H7 (cell line): ENCODE measurements around the gene IL19. TPM values are rescaled to one million over a fixed set of nuclear protein-coding genes. Genes with fewer than 3 reads are reported as not detected.

Source experiments
- DNase-seq: peaks from one replicate; pipeline ENCODE4 v3.0.0; 2012
- H3K27me3 ChIP-seq: 2 replicates; pipeline ENCODE4 v1.6.0; 2011; ENCODE audit warnings: mild to moderate bottlenecking, low read length; ENCODE audit not compliant: control insufficient read depth, insufficient read depth
- H3K36me3 ChIP-seq: replicated peaks from 2 replicates; pipeline ENCODE4 v1.5.1; 2011; ENCODE audit warnings: low read length; ENCODE audit not compliant: control insufficient read depth, insufficient read depth
- H3K4me3 ChIP-seq: 2 replicates; pipeline ENCODE4 v1.5.1; 2011; ENCODE audit warnings: low read depth, mild to moderate bottlenecking, control low read depth, low read length, moderate library complexity; ENCODE audit not compliant: insufficient read depth
- total RNA-seq: library from RNA; depleted of rRNA; stranded (reverse); fragments of >200 nt; shearing (Covaris generic); gene quantifications from 2 replicates; pipeline ENCODE4 v1.2.3, GENCODE V29; 2014

IL19 gene
- total RNA-seq, 1 experiment from 2014 or later, result not detected

DNA sequence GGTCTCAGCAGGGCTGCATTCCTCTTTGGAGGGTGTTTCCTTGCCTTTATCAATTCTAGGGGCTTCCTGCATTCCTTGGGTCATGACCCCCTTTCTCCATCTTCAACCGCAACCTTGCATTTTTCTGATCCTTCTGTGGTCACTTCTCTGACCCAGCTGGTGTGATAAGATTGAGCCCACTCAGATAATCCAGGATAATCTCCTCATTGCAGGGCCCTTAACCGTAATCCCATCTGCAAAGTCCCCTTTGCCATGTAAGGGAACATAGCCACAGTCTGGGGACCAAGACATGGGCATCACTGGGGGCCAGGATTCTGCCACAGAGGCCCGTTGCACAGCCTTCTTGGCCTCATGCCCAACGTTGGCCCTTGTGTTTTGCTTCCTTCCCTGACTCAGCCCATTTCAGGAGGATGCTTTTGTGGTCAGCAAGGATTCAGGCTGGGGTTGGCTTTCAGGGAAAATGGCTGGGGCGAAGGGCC, 35.0 kb upstream of the IL19 start:
- Histone ChIP-seq H3K27me3 (no peaks in the 10 kb centered on the region), H3K4me3 (no peak overlapping the region), H3K36me3 (peaks cover 9% of the 10 kb centered on the region)
- no peak for DNase-seq

DNA sequence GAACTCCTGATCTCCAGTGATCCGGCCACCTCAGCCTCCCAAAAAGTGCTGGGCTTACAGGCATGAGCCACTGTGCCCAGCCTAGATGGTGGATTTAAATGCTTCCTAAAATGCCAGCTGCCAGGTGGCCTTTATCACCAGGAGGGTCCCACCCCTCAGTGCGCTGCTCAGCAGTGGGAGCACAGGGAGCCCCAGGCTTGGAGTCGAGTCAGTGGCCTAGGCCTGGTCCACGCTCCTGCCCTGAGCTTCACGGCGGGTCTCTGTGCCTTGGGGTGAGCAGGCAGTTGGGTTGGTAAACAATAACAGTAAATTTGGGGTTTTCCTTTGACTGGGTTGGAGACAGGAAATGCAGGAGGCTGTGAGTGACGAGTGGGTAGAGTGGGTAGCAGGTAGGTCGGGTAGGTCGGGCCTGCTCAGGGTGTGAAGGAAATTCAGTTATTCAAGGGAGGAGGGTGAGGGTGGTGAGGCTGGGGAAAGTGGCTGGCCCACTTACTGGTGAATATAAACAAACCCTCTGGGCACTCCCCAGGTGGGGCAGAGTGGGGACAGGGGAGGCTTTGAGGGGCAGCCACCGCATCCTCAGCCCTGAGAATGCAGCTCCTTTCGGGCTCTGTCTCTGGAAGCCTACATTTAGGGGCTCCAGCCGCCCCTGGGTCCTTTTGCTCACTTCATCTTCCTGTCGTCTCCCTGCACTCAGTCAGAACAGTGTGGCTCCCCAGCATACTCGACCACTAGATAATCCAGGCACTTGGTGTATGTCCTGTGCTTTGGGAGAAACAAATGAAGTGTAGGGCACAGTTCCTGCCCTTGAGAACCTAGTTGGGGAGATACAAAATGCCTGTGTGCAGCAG, 33.5 kb upstream of the IL19 start:
- H3K27me3 ChIP-seq, result no peaks in the 10 kb centered on the region
- no peak for DNase-seq
- no peak overlapping the region for H3K4me3 ChIP-seq
- H3K36me3 ChIP-seq, result peaks cover 9% of the 10 kb centered on the region

DNA sequence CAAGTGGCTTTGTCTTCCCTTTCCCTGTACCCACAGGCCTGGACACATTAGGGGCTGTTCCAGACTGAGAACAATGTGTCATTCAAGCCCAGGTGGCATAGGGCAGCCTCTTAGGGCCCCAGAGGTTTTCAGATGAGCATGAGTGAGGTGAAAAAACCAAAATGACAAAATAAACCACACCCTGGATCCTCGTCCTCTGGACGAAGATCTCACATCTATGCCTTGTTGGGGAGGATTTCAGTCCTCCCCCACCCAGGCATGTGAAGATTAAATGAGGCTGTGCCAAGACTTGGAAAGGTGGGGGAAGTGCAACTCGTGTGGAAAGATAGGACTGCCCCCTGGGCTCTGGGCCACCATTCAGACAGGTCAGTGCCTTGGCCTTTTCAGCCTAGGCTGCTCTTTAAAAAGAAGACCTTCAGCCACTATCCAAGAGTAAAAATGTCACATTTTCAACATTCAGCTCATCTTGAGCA, 32.8 kb upstream of the IL19 start:
- H3K27me3 ChIP-seq, result no peaks in the 10 kb centered on the region
- no peak for DNase-seq
- no peak overlapping the region for H3K4me3 ChIP-seq
- H3K36me3 ChIP-seq, result peaks cover 8% of the 10 kb centered on the region

DNA sequence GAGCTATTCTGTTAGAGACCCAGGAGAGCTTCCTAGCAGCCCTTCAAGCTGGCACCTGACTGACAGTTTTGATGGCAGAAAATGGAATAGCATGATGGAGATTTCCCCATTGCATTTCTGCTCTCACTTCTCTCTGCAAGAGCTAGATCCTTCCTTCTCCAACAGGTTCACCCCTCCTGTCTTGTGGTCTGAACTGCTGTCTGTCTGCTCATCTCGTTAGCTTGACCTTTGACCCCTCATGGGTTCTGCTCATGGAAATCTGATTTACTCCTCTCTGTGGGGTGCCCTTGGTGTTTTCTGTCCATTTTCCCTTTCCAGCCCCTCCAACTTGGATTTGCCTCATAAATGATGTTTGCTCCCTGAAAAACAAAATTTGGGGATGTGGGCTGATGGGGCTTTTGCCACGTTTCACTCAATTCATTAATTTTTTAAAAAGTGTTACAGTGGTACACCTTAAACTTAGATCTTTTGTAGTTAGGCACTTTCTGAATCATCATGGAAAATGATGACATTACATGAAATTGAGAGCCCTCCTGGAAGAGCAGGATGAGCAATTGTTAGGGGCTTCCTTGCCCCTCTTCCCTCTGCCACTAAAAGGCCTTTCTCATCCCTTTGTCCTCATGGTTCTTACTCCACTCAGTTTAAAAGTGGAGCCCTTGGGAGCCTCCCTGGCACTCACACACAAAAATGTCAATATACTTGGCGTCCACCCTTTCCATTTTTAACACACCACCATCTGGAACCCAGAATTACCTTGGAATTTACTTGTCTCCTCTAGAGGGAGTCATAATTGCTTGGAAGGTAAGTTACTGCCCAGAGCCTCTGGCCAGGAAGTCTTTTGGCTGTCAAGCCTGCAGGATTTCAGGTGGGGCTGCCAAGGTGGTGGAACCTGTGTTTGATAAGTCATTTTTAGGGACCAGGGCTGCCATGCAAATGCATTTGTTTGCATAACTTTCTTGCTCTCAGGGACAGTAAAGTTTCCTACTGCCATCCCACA, 31.9 kb upstream of the IL19 start:
- H3K27me3 ChIP-seq, result no peaks in the 10 kb centered on the region
- peak; percentile 69 for DNase-seq
- no peak overlapping the region for H3K4me3 ChIP-seq
- H3K36me3 ChIP-seq, result peaks cover 5% of the 10 kb centered on the region

DNA sequence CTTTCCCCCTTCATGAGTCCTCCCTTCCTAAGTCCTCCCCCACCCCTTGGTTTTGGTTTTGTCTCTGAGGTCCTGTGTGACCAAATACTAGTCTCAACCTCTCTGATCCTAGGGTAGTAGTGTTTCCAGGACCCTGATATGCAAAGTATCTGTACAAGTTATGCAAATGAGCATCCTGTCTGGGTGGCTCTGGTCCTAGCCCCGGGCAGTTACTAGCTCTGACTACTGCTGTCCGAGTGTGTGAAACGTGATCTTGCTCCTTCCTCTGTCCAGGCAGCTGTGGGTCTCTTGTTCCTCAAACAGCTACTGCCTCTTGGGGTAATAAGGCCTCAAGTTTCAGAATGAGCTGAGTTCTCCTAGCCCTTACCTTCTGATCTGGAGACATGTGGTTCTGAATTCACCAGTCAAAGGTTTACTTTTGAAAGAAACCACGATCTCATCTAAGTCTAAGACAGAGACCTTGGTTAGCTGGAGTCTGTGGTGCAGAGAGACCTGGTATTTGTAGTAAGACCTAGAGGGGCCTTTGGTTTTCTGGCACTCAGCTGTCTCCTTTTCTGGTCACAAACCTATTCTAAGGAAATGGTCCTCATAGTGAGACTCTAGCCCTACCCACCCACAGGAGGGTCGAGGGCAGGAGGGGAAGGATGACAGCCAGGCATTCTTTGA, 31.0 kb upstream of the IL19 start:
- Histone ChIP-seq H3K4me3 (no peak overlapping the region), H3K36me3 (peaks cover 5% of the 10 kb centered on the region), H3K27me3 (no peaks in the 10 kb centered on the region)
- DNase-seq, result peak; percentile 38

DNA sequence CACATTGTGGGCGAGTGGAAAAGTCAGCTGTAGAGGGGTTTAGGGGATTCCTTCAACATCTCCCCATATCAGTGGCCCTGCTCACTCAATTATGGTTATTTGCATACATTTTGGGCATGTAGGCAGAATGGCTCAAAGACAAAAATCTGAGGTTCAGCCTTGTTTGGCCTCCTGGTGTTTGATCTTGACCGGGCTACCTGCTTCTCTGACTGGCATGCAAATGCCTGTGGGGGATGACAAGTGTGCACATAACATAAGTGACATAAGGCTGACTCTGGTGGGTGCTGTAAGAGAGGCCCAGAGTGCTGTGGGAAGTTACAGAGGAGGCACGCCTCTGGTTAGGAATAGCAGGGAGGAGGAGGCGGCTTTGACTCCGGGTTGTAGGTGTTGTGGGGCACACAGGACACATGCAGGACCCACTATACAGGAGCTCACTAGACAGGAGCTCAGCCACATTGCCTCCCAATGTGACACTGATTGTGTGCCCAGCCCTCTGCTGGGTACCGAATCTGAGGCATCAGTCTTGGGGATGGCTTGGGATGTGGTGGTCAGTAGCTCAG, 29.4 kb upstream of the IL19 start:
- DNase-seq, result no peak
- Histone ChIP-seq H3K4me3 (no peak overlapping the region), H3K36me3 (no peaks in the 10 kb centered on the region), H3K27me3 (no peaks in the 10 kb centered on the region)

DNA sequence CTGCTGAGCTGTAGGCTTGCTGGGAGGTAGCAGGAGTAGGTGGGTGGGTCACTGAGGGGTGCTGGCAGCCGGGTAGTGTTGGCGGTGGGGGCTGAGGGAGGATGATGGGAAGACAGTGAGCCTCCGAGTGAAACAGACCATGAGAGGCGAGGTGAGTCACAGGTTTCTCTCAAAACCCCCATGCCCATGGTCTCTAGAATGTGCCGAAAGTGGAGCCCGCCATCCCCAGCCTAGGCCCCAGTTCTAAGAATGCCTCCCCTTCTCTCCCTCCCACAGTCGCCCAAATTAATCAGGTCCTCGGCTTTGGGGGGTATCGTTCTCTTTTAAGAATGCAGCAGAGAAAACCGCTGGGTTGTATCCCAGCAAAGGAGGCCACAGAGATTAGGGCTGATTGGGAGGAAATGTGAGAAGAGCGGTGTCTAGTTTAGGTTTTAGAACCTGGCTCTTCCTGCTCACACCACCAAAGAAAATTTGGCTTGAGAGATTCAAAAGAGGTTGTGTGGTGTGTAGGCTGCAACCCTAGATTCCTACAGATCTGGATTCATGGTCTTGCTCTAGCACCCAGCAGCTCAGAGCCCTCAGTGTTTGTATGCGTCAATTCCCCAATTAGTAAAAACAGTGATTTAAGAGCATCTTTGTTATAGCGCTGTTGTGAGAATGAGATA, 27.7 kb upstream of the IL19 start:
- no peak for DNase-seq
- no peaks in the 10 kb centered on the region for H3K27me3 ChIP-seq
- no peak overlapping the region for H3K4me3 ChIP-seq
- no peaks in the 10 kb centered on the region for H3K36me3 ChIP-seq

DNA sequence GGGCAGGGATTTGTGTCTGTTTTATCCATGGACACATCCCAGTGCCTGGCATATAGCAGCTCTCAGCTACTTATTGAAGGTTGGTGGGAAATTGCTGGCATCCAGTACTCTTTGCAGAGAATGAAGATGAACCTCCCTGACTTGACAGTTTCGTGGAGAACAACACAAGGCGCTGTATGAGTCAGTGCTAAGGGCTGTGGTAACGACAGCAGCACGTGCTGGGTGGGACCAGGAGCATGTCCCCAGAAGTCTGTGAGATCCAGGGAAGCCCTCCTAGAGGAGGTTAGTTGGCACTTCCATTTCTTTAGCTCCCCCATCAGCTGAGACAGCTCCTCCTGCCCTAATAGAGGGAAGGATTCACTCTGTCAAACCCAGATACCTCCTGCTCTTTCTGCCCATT, 25.9 kb upstream of the IL19 start:
- no peaks in the 10 kb centered on the region for H3K36me3 ChIP-seq
- H3K4me3 ChIP-seq, result no peak overlapping the region
- H3K27me3 ChIP-seq, result no peaks in the 10 kb centered on the region
- DNase-seq, result no peak

DNA sequence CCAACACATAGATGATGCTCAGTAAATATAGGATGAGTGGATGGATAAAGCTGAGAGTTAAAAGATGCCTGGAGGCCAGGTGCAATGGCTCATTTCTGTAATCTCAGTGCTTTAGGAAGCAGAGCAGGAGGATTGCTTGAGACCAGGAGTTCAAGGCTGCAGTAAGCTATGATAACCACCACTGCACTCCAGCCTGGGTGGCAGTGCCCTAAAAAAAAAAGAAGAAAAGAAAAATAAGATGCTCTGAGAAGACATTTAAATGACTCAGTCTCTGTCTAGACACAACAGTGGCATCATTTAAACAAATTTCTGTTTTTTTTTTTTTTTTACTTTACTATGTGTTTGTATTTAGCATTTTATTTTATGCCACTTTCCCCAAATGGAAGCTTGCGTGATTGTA, 25.3 kb upstream of the IL19 start:
- H3K27me3 ChIP-seq, result no peaks in the 10 kb centered on the region

DNA sequence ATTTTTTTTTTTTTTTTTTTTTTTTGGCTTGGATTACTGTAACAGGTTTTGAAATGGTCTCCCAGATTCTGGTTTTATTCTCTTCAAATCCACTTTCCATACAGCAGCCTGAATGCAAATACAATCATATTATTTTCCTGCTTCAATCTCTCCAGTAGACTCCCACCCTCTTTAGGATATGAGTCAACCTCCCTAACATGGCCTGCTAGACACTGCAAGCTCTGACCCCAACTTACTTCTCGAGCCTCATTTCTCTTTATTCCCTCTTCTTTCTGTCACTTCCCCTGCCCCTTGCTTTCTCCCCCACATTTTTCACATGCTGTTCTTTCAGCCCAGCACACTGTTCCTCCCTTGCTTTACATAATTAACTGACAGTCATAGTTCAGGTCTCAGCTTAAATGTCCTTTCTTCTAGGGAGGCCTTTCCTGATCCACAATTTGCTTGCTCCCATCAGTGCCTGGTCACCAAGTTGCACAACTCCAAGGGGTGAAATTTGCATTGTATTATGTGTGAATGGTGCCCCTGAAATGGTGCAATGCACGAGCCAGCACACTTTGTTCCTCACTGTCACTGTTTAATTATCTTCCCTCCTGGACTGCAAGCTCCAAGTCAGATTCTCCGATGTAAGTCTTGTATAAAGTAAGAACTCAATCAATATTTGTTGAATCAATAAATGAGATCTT, 22.1 kb upstream of the IL19 start:
- DNase-seq, result no peak

More for the DNA sequence above, 25.3 kb upstream of the IL19 start:
- no peak overlapping the region for H3K4me3 ChIP-seq
- DNase-seq, result no peak
- no peaks in the 10 kb centered on the region for H3K36me3 ChIP-seq

DNA sequence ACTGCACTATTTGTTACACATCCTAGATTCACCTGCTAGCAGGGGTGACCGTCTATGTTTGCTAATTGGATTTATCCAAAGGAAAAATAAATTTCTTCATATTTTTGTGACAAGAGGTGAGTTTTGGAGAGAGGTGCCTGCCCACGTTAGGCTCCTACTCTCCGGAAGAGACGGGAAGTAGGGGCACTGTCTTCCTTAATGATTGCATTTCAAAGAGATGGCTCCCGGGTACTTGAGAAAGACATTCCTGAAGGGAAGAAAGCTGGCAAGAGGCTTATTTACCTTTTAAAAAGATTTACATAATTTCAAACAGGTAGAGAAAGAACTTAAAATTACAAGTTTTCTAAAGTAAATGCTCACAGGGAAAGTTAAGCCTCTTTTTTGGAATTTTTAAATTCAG, 18.7 kb upstream of the IL19 start:
- H3K27me3 ChIP-seq, result no peaks in the 10 kb centered on the region
- no peak for DNase-seq

More for the DNA sequence above, 22.1 kb upstream of the IL19 start:
- Histone ChIP-seq H3K27me3 (no peaks in the 10 kb centered on the region), H3K4me3 (no peak overlapping the region), H3K36me3 (no peaks in the 10 kb centered on the region)

DNA sequence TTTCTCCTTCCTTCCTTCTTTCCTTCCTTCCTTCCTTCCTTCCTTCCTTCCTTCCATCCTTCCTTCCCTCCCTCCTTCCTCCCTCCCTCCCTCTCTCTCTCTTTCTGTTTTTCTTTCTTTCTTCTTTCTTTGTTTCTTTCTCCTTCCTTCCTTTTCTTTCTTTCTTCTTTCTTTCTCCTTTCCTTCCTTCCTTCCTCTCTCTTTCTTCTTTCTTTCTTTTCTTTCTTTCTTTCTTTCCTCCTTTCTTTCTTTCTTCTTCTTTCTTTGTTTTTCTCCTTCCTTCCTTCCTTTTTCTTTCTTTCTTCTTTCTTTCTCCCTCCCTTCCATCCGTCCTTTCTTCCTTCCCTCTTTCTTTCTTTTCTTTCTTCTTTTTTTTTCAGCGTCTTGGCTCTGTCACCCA, 18.1 kb upstream of the IL19 start:
- H3K27me3 ChIP-seq, result no peaks in the 10 kb centered on the region
- DNase-seq, result no peak
- H3K36me3 ChIP-seq, result no peaks in the 10 kb centered on the region
- no peak overlapping the region for H3K4me3 ChIP-seq

More for the DNA sequence above, 18.7 kb upstream of the IL19 start:
- Histone ChIP-seq H3K4me3 (no peak overlapping the region), H3K36me3 (no peaks in the 10 kb centered on the region)

DNA sequence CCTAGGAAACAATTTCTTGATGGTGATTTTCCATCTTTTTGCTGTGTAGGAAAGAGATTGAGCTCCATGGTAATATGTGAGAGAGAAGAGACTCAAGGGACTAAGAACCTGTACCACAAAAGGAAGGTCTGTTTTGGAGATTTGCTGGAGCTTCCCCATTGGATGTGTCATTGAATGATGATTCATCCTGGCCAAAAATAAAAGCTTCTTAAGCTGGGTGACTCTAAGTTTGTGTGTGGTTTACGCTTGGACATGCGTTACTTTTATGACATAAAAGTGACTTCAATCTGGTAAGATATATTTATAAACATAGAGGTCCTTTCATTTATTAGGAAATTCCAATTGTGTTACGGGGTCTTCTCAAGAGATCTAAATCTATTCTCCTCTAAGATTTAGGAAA, 17.4 kb upstream of the IL19 start:
- DNase-seq, result no peak
- H3K27me3 ChIP-seq, result no peaks in the 10 kb centered on the region
- H3K4me3 ChIP-seq, result no peak overlapping the region
- no peaks in the 10 kb centered on the region for H3K36me3 ChIP-seq
